GM12874 (cell line): ENCODE results near the gene RASGEF1B.

ENCODE experiments used
- TF ChIP-seq, protein P1 (sequence below): IDR thresholded peaks from 2 replicates; pipeline ENCODE4 v1.5.1; 2011; ENCODE audit warnings: low read depth, mild to moderate bottlenecking, control low read depth, low read length, moderate library complexity; ENCODE audit not compliant: insufficient read depth

RASGEF1B gene

GRCh38 chr4:81495345-81495744 is 23.6 kb upstream of the RASGEF1B start:
- TF ChIP-seq, protein P1, sequence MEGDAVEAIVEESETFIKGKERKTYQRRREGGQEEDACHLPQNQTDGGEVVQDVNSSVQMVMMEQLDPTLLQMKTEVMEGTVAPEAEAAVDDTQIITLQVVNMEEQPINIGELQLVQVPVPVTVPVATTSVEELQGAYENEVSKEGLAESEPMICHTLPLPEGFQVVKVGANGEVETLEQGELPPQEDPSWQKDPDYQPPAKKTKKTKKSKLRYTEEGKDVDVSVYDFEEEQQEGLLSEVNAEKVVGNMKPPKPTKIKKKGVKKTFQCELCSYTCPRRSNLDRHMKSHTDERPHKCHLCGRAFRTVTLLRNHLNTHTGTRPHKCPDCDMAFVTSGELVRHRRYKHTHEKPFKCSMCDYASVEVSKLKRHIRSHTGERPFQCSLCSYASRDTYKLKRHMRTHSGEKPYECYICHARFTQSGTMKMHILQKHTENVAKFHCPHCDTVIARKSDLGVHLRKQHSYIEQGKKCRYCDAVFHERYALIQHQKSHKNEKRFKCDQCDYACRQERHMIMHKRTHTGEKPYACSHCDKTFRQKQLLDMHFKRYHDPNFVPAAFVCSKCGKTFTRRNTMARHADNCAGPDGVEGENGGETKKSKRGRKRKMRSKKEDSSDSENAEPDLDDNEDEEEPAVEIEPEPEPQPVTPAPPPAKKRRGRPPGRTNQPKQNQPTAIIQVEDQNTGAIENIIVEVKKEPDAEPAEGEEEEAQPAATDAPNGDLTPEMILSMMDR, result no peak

DNA sequence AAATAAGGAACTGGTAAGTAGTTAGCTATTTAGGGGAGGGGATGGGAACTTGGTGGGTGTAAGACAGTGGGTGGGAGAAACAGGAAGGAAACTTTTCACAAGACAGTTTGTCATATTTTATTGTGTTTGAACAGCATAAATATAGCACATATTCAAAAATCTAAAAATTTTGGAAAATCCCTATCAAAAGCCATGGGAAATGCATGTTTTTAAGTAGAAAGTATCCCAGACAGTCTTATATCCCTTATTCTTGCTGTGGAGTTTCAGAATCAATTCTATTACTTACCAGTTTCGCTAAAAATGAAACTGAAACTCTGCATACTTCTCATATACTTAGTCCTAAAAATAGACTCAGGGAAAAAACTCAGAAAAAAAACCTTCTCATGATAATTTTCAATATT is 22.3 kb upstream of the RASGEF1B start:
- TF ChIP-seq, protein P1, result no peak

- TF ChIP-seq, protein P1, result no peak
Measured at GRCh38 chr4:81492606-81493230, 21.0 kb upstream of the RASGEF1B start.

DNA sequence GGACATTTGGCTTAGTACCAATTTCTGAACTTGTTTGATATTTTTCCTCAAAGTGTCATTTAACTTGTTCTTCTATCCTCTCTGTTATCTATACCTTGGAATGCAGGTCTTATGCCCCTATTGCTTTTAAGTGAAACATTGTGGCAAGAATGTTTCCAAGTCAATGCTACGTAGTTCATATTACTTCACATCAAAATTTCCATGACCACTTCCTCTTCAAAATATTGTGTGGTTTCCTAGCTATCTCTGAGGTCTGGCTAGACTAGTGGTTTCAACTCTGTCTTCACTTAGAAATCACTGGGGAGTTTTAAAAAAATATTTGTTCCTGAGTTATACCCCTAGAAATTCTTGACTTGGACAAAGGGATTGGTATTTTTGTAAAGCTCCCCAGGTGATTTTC is 20.2 kb upstream of the RASGEF1B start:
- TF ChIP-seq, protein P1, result no peak

- TF ChIP-seq, protein P1, result no peak
Measured at GRCh38 chr4:81490403-81491160, 18.9 kb upstream of the RASGEF1B start.

DNA sequence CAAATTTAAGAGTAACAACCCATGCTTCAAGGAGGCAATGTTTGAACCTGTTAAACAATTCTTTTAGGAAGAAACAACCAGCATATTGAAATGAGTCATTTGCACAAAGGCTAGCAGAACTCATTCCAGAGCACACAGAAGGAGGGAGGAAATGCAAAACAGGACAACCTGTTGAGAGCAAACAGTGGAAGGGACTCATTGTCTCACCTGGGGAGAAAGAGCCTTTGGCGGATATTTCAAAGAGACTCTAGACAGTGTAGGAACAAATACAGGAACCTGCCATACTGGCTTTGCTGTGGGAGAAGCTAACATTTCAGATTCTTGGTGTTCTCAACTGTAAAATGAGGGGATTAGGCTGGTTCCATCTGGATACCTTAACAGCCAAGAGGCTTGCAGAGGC is 14.8 kb upstream of the RASGEF1B start:
- TF ChIP-seq, protein P1, result no peak

DNA sequence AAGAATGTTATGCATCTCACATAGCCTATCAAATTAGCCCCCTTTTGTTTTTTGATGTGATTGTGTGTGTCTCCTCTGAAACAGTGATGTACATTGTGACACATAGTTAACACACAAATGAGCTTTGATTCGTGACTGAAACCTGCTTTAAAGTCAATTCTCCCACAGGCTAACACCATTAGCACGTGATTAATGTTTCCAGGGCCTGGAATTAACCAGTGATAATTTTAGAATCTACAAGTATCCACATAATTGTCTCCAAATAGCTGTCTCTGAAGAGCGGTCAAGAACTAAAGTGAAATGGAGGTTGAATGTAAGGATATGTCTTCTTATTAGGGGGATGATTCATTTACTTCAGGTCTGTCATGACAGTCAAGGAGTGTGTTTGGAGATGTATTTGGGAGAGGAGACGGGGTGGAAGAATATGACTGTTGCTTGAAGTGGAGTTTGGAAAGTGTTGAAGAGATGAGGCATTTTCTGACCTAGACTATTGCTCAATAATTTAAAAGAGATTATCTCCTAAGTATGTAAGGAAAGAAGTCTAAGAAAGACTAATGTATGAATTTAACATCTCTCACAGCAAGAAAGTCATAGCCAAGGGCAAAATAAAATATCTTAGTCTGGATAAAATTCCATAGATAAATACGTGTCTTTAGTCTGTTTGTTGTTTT is 13.7 kb upstream of the RASGEF1B start:
- TF ChIP-seq, protein P1, result no peak
